Endothelial cell of umbilical vein (primary cell): ENCODE results near the gene GPR150. TPM values are rescaled to one million over a fixed set of nuclear protein-coding genes. Genes with fewer than 3 reads are reported as not detected.

ENCODE experiments used
- BruUV-seq: library from RNA; stranded (reverse); fragments of 400-500 nt; replicated peaks from 2 replicates; lab custom pipeline; 2021; lab: Mats Ljungman, UMichigan
- CTCF ChIA-PET: fragments of 300-600, 350-600 bp; sonication (Branson Sonifier 250); formaldehyde crosslinking; loops from one replicate; lab custom pipeline; 2021; ENCODE audit warnings: antibody characterized with exemption, inconsistent platforms; lab: Charles Lee
- POLR2A ChIA-PET: fragments of 300-600, 350-600 bp; sonication (Branson Sonifier 250); formaldehyde crosslinking; loops from one replicate; lab custom pipeline; 2021; ENCODE audit warnings: antibody characterized with exemption, inconsistent platforms; lab: Charles Lee
- DNase-seq: peaks from one replicate; pipeline ENCODE4 v3.0.0-alpha.2; 2011; ENCODE audit warnings: low read depth, low spot score
- FAIRE-seq: peaks from 2 replicates; lab custom pipeline; 2011; peaks lifted over from hg19 to GRCh38; lab: Jason Lieb, UNC
- H2AFZ ChIP-seq: 2 replicates; pipeline ENCODE4 v1.6.0; 2012; ENCODE audit warnings: low read depth, low read length, control low read depth, inconsistent platforms
- H3K27ac ChIP-seq: 2 replicates; pipeline ENCODE4 v1.5.1; 2011; ENCODE audit warnings: low read depth, mild to moderate bottlenecking, control low read depth, low read length, moderate library complexity; ENCODE audit not compliant: insufficient read depth
- H3K27me3 ChIP-seq, 2 experiments: 2 replicates each; pipeline versions ENCODE4 v1.6.0 to v1.6.1; 2011; ENCODE audit warnings: low read length in 2 of 2, mixed read lengths in 1 of 2; ENCODE audit not compliant: control insufficient read depth in 2 of 2, insufficient read depth in 2 of 2
- H3K36me3 ChIP-seq, 2 experiments: 2 replicates in 1 of 2; 3 replicates in 1 of 2; pipeline ENCODE4 v1.5.1; 2011; ENCODE audit warnings: low read length in 2 of 2, mild to moderate bottlenecking in 1 of 2, moderate library complexity in 1 of 2; ENCODE audit not compliant: control insufficient read depth in 2 of 2, insufficient read depth in 2 of 2; ENCODE audit errors: extremely low read depth in 1 of 2
- H3K4me1 ChIP-seq: 3 replicates; pipeline ENCODE4 v1.5.1; 2011; ENCODE audit warnings: mild to moderate bottlenecking, low read length; ENCODE audit not compliant: control insufficient read depth, insufficient read depth; ENCODE audit errors: extremely low read depth
- H3K4me2 ChIP-seq: 2 replicates; pipeline ENCODE4 v1.6.1; 2011; ENCODE audit warnings: low read length, control low read depth, mixed read lengths; ENCODE audit not compliant: insufficient read depth
- H3K4me3 ChIP-seq, 3 experiments: fragments of 200-600 bp in 1 of 3; sonication (generic), shearing (Covaris generic) in 1 of 3; replicated peaks in 1 of 3; 2 replicates each; pipeline ENCODE4 v1.5.1; 2011 to 2016; ENCODE audit warnings: control low read depth in 3 of 3, low read length in 3 of 3, mild to moderate bottlenecking in 2 of 3, inconsistent platforms in 1 of 3, low read depth in 1 of 3, moderate library complexity in 1 of 3; ENCODE audit not compliant: insufficient read depth in 1 of 3
- H3K79me2 ChIP-seq: 2 replicates; pipeline ENCODE4 v1.6.0; 2012; ENCODE audit warnings: low read length, inconsistent platforms; ENCODE audit not compliant: control insufficient read depth, insufficient read depth
- H3K9ac ChIP-seq: replicated peaks from 2 replicates; pipeline ENCODE3; 2011; ENCODE audit warnings: low read length, control low read depth; ENCODE audit not compliant: insufficient read depth; ENCODE audit errors: extremely low read depth
- H3K9me1 ChIP-seq: replicated peaks from 3 replicates; pipeline ENCODE4 v1.6.0; 2011; ENCODE audit warnings: mild to moderate bottlenecking, low read length; ENCODE audit not compliant: control insufficient read depth, insufficient read depth; ENCODE audit errors: extremely low read depth
- H3K9me3 ChIP-seq: replicated peaks from 2 replicates; pipeline ENCODE4 v1.5.1; 2012; ENCODE audit warnings: low read length, inconsistent platforms; ENCODE audit not compliant: control insufficient read depth, insufficient read depth
- H4K20me1 ChIP-seq: replicated peaks from 2 replicates; pipeline ENCODE3; 2011; ENCODE audit warnings: mild to moderate bottlenecking, low read length; ENCODE audit not compliant: control insufficient read depth, insufficient read depth; ENCODE audit errors: extremely low read depth
- CTCF ChIP-seq, 2 donors: IDR thresholded peaks; 1 replicate in 1 of 2; 2 replicates in 1 of 2; pipeline ENCODE4 v1.5.1; 2011; ENCODE audit warnings: low read length in 2 of 2, mild to moderate bottlenecking in 2 of 2, moderate library complexity in 2 of 2, control low read depth in 1 of 2, inconsistent platforms in 1 of 2, low read depth in 1 of 2; ENCODE audit not compliant: insufficient read depth in 1 of 2; ENCODE audit errors: extremely low read depth in 1 of 2
- dilution Hi-C: fragments of 300-500 bp; cut with MboI; formaldehyde crosslinking; loops from one replicate; pipeline ENCODE4 v1.15.0; 2019; ENCODE audit warnings: low sequenced_read_pairs; ENCODE audit not compliant: extremely low pct_ligation_motif_present
- intact Hi-C: fragments of 100-400 bp; cut with micrococcal nuclease; formaldehyde crosslinking; loops from one replicate; pipeline ENCODE4 v1.10.0; 2022
- polyA plus RNA-seq, 4 experiments: library from polyadenylated mRNA; depleted of rRNA in 3 of 4; stranded (reverse) in 3 of 4; unstranded in 1 of 4; fragments of >200 nt; gene quantifications; 2 replicates each; pipeline versions ENCODE4 v1.2.1 to v1.2.3, GENCODE V29; 2011 to 2012; ENCODE audit warnings: missing spikeins in 1 of 4
- total RNA-seq: library from RNA; stranded (reverse); gene quantifications from 2 replicates; pipeline ENCODE4 v1.2.3, GENCODE V29; 2021

GPR150 gene
- total and polyA plus RNA-seq, 2 donors (not counting 3 experiments of a cell fraction or from before 2014, with no cell fraction given): 0.28 to 0.31 TPM

- no TSS peak for BruUV-seq
- Histone ChIP-seq H3K9me3 (no peaks in the 10 kb centered on the region), H3K9ac (no peak overlapping the region), H3K36me3 (no peaks in the 10 kb centered on the region), H4K20me1 (no peaks in the 10 kb centered on the region), H2AFZ (no peak overlapping the region), H3K27me3 (no peaks in the 10 kb centered on the region), H3K9me1 (no peaks in the 10 kb centered on the region), H3K79me2 (no peaks in the 10 kb centered on the region), H3K27ac (no peak overlapping the region), H3K4me1 (peaks cover 9% of the 10 kb centered on the region), H3K4me2 (no peak overlapping the region), H3K4me3 (no peak overlapping the region)
- dilution Hi-C loops: loop anchor here (25.0 kb wide), 1 partner anchor 204 kb away; no protein-coding TSS in a partner anchor
- ChIA-PET POLR2A (no interaction called here), CTCF (no interaction called here)
- DNase-seq (no peak), FAIRE-seq (no peak)
- TF ChIP-seq CTCF (IDR thresholded peaks at IDR 0.05; ENCODE audit: extremely low read depth in 1 of 2, insufficient read depth in 1 of 2, low read depth in 1 of 2, low read length in 2 of 2): no peak
- intact Hi-C loops: no loop called here
These were observed 13.8 kb downstream of the GPR150 start for GRCh38 chr5:95633671-95634070.

- Histone ChIP-seq H3K9me3 (no peaks in the 10 kb centered on the region), H3K36me3 (no peaks in the 10 kb centered on the region), H3K9me1 (no peaks in the 10 kb centered on the region), H3K4me1 (peaks cover 9% of the 10 kb centered on the region), H3K4me2 (no peak overlapping the region), H3K27ac (no peak overlapping the region), H2AFZ (no peak overlapping the region), H4K20me1 (no peaks in the 10 kb centered on the region), H3K4me3 (no peak overlapping the region), H3K79me2 (no peaks in the 10 kb centered on the region), H3K9ac (no peak overlapping the region), H3K27me3 (peaks cover 0 to 2% of the 10 kb centered on the region in 2 experiments)
- ChIA-PET CTCF (interaction anchor here (1.8 to 2.4 kb wide), 2 partner anchors 10 to 147 kb away, joined by 4 to 14 read pairs; no protein-coding TSS in a partner anchor), POLR2A (no interaction called here)
- TF ChIP-seq CTCF (IDR thresholded peaks at IDR 0.05; ENCODE audit: extremely low read depth in 1 of 2, insufficient read depth in 1 of 2, low read depth in 1 of 2, low read length in 2 of 2): no peak
- no peak for DNase-seq
- intact Hi-C loops: no loop called here
- BruUV-seq: no TSS peak
- dilution Hi-C loops: loop anchor here (25.0 kb wide), 1 partner anchor 203 kb away; no protein-coding TSS in a partner anchor
- FAIRE-seq: no peak
These were observed 14.2 kb downstream of the GPR150 start for GRCh38 chr5:95634081-95634480.
